K562 (cell line): ENCODE data around the gene NMT1. TPM values are rescaled to one million over a fixed set of nuclear protein-coding genes. Genes with fewer than 3 reads are reported as not detected.

Source experiments
- ATAC-seq: fragments of 200-7000 bp; cut with Tn5 transposase; 3 replicates; pipeline ENCODE4 v1.9.1; 2020; ENCODE audit warnings: moderate library complexity
- BruUV-seq: library from RNA; stranded (reverse); fragments of 400-500 nt; replicated peaks from 2 replicates; lab custom pipeline; 2021; lab: Mats Ljungman, UMichigan
- CTCF ChIA-PET: fragments of 300-600 bp; formaldehyde crosslinking; extraction: SDS; loops from one replicate; lab custom pipeline; 2021; ENCODE audit warnings: low intra/inter-chr PET ratio; lab: Yijun Ruan, JAX
- POLR2A ChIA-PET: fragments of 300-600, 350-650 bp; sonication (Branson Sonifier 250); formaldehyde crosslinking; extraction: SDS; loops from one replicate; lab custom pipeline; 2021; ENCODE audit warnings: antibody characterized with exemption, inconsistent platforms; lab: Yijun Ruan, JAX
- DNase-seq, 4 experiments: peaks; one replicate each; pipeline versions ENCODE4 v3.0.0 to v3.0.0-alpha.2; 2011 to 2018; ENCODE audit warnings: low spot score in 3 of 4, mixed read lengths in 3 of 4; ENCODE audit errors: extremely low read depth in 1 of 4
- FAIRE-seq: peaks from 2 replicates; lab custom pipeline; 2011; peaks lifted over from hg19 to GRCh38; lab: Jason Lieb, UNC
- H2AFZ ChIP-seq: 2 replicates; pipeline ENCODE4 v1.6.0; 2011; ENCODE audit warnings: low read depth, low read length, control low read depth, inconsistent platforms
- H3K27ac ChIP-seq: fragments of 200-600 bp; 3 replicates; pipeline ENCODE4 v1.8.0; 2011; ENCODE audit warnings: low read depth, mild to moderate bottlenecking, control low read depth, inconsistent platforms, low read length, moderate library complexity, mixed read lengths; ENCODE audit errors: extremely low read depth
- H3K27me3 ChIP-seq, 2 experiments: fragments of 300-600 bp in 1 of 2; 2 replicates in 1 of 2; 3 replicates in 1 of 2; pipeline versions ENCODE4 v1.6.0 to v1.8.0; 2011; ENCODE audit warnings: inconsistent platforms in 2 of 2, low read length in 2 of 2, mild to moderate bottlenecking in 1 of 2, mixed read lengths in 1 of 2, moderate library complexity in 1 of 2; ENCODE audit not compliant: control insufficient read depth in 2 of 2, insufficient read depth in 2 of 2
- H3K36me3 ChIP-seq: fragments of 300-600 bp; 3 replicates; pipeline ENCODE4 v1.8.0; 2011; ENCODE audit warnings: mild to moderate bottlenecking, low read length, inconsistent platforms; ENCODE audit not compliant: control insufficient read depth, insufficient read depth
- H3K4me1 ChIP-seq, 2 experiments: fragments of 200-600 bp in 1 of 2; replicated peaks in 1 of 2; 2 replicates in 1 of 2; 3 replicates in 1 of 2; pipeline versions ENCODE4 v1.5.1 to v1.8.0; 2011; ENCODE audit warnings: inconsistent platforms in 2 of 2, low read length in 2 of 2, mild to moderate bottlenecking in 1 of 2, mixed read lengths in 1 of 2, moderate library complexity in 1 of 2; ENCODE audit not compliant: control insufficient read depth in 2 of 2, insufficient read depth in 2 of 2
- H3K4me2 ChIP-seq: 2 replicates; pipeline ENCODE4 v1.6.1; 2011; ENCODE audit warnings: low read length, control low read depth, inconsistent platforms, mixed read lengths; ENCODE audit not compliant: insufficient read depth
- H3K4me3 ChIP-seq: fragments of 200-600 bp; sonication (generic), shearing (Covaris generic); 2 replicates; pipeline ENCODE4 v1.5.1; 2016; ENCODE audit warnings: control low read depth, inconsistent platforms
- H3K79me2 ChIP-seq: fragments of 200-600 bp; 3 replicates; pipeline ENCODE4 v1.8.0; 2011; ENCODE audit warnings: low read length, inconsistent platforms; ENCODE audit not compliant: control insufficient read depth, insufficient read depth
- H3K9ac ChIP-seq, 2 experiments: 2 replicates each; pipeline versions ENCODE4 v1.6.0 to v1.6.1; 2011; ENCODE audit warnings: low read depth in 2 of 2, low read length in 2 of 2, control low read depth in 1 of 2, inconsistent platforms in 1 of 2, mild to moderate bottlenecking in 1 of 2, mixed read lengths in 1 of 2; ENCODE audit not compliant: insufficient read depth in 1 of 2
- H3K9me1 ChIP-seq: one replicate; pipeline ENCODE4 v1.6.0; 2011; ENCODE audit warnings: inconsistent platforms, mild to moderate bottlenecking, low read length, moderate library complexity; ENCODE audit not compliant: control insufficient read depth, insufficient read depth
- H3K9me3 ChIP-seq: replicated peaks from 2 replicates; pipeline ENCODE4 v1.5.1; 2011; ENCODE audit warnings: low read depth, low read length, inconsistent platforms; ENCODE audit not compliant: control insufficient read depth, insufficient read depth
- H4K20me1 ChIP-seq: replicated peaks from 2 replicates; pipeline ENCODE4 v1.6.1; 2011; ENCODE audit warnings: low read length, inconsistent platforms, mixed read lengths; ENCODE audit not compliant: control insufficient read depth, insufficient read depth
- CREBBP ChIP-seq: IDR thresholded peaks from one replicate; pipeline ENCODE4 v1.6.1; 2012; ENCODE audit warnings: low read depth, mild to moderate bottlenecking, control low read depth, inconsistent platforms, low read length
- CREM ChIP-seq: IDR thresholded peaks from 2 replicates; pipeline ENCODE4 v1.6.1; 2014; ENCODE audit warnings: antibody characterized with exemption, low read depth
- DDX20 ChIP-seq: fragments of 450-650 bp; IDR thresholded peaks from 2 replicates; pipeline ENCODE4 v1.6.1; 2016; ENCODE audit warnings: missing genetic modification characterization, low read depth, mild to moderate bottlenecking, missing compliant biosample characterization, moderate library complexity
- DMBX1 ChIP-seq: fragments of 250-450 bp; sonication (Bioruptor Pico); IDR thresholded peaks from 2 replicates; pipeline ENCODE4 v1.8.0; 2022; ENCODE audit warnings: inconsistent platforms, mild to moderate bottlenecking, moderate library complexity, borderline replicate concordance
- EHMT2 ChIP-seq: fragments of 450-650 bp; IDR thresholded peaks from 2 replicates; pipeline ENCODE4 v1.6.1; 2018; ENCODE audit warnings: antibody characterized with exemption
- MAFG ChIP-seq: fragments of 450-650 bp; conservative IDR thresholded peaks from 2 replicates; pipeline ENCODE4 v1.6.1; 2016; ENCODE audit warnings: missing genetic modification characterization, missing compliant biosample characterization
- NR1H2 ChIP-seq: sonication (generic); formaldehyde crosslinking; IDR thresholded peaks from 2 replicates; pipeline ENCODE4 v1.4.0; 2020; ENCODE audit warnings: mild to moderate bottlenecking, missing genetic modification reagents
- POLR2A ChIP-seq: fragments of 450-650 bp; conservative IDR thresholded peaks from 2 replicates; pipeline ENCODE4 v1.6.1; 2016
- RAD51 ChIP-seq: fragments of 450-650 bp; IDR thresholded peaks from 2 replicates; pipeline ENCODE4 v1.7.1; 2016; ENCODE audit warnings: low read depth, mild to moderate bottlenecking, borderline replicate concordance
- RFX5 ChIP-seq: IDR thresholded peaks from 2 replicates; pipeline ENCODE4 v1.6.1; 2011; ENCODE audit warnings: low read depth, mild to moderate bottlenecking, improper control_type of control experiment, low read length
- STAT5A ChIP-seq: IDR thresholded peaks from 2 replicates; pipeline ENCODE4 v1.6.1; 2012; ENCODE audit warnings: low read length, inconsistent platforms, borderline replicate concordance
- WGBS: fragments of 100-300 bp; shearing (Covaris generic); methylation state at CpG from one replicate; pipeline ENCODE4 v1.1.6; 2016; ENCODE audit warnings: low coverage, mixed read lengths; ENCODE audit not compliant: insufficient coverage; ENCODE audit errors: missing lambda C conversion rate; 5-methylcytosine and 5-hydroxymethylcytosine counted together
- in situ Hi-C: fragments of 300-500 bp; cut with MboI; formaldehyde crosslinking; loops from 4 replicates; pipeline ENCODE4 v1.15.0; 2018; ENCODE audit warnings: inconsistent platforms, mixed read lengths
- intact Hi-C: fragments of 100-400 bp; cut with micrococcal nuclease; formaldehyde crosslinking; loops from 2 replicates; pipeline ENCODE4 v1.14.2; 2022
- polyA plus RNA-seq, 8 experiments: library from polyadenylated mRNA; depleted of rRNA in 4 of 8; stranded (reverse) in 5 of 8; unstranded in 3 of 8; fragments of >200 nt; fragmentation: Nextera tagmentation in 2 of 8; fragmentation: Illumina TruSeq in 1 of 8; extraction: Ambion mirVana in 2 of 8; extraction: Trizol in 1 of 8; gene quantifications; 2 replicates each; pipeline versions ENCODE4 v1.2.1 to v1.2.3, GENCODE V29; 2011 to 2014; ENCODE audit warnings: inconsistent platforms in 1 of 8, missing spikeins in 1 of 8
- total RNA-seq, 7 experiments: library from RNA; depleted of rRNA in 6 of 7; stranded (reverse); fragments of >200 nt in 6 of 7; fragmentation: Illumina TruSeq in 2 of 7; extraction: Trizol in 2 of 7; gene quantifications; 2 replicates each; pipeline versions ENCODE4 v1.2.1 to v1.2.3, GENCODE V29; 2011 to 2021; ENCODE audit warnings: low replicate concordance in 1 of 7
- TF ChIP-seq, protein P1 (sequence below): sonication (generic); IDR thresholded peaks from 2 replicates; pipeline ENCODE4 v1.6.1; 2016
- TF ChIP-seq, protein P2 (sequence below): fragments of 250-450 bp; sonication (Bioruptor Pico); IDR thresholded peaks from 2 replicates; pipeline ENCODE4 v1.9.0; 2021; ENCODE audit warnings: mild to moderate bottlenecking

Gene NMT1
- total and polyA plus RNA-seq, 9 of the 15 experiments (the other 6 are each of a cell fraction or from before 2014, with no cell fraction given): 86.7 to 569 (median 213) TPM

DNA sequence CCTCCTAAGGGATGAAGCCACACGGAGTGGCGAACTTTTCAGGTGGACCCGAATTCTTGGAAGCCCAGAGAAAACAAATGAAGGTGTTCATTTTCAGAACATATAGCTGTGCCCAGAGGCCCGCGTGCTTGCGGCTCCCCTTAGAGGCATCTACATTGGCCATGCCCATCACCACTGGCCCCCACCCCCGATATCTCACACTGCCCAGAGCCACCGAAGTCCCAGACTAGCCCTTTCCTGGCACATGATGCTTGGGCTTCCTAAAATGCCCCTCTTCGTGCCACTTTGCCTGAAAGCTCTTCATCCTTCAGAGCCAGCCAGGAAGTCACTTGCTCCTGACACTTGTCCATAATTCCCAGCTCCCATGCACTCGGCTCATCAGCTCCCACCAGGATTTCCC is 85.0 kb downstream of the NMT1 start:
- H3K9me3 ChIP-seq: no peaks in the 10 kb centered on the region
- intact Hi-C loops (no loop called here), in situ Hi-C loops (no loop called here)
- peaks cover 5% of the 10 kb centered on the region; the same call in 1 of the 2 replicates for H4K20me1 ChIP-seq
- ChIA-PET POLR2A (interaction anchor here (0.7 to 10.1 kb wide), 6 partner anchors 11 to 173 kb away, joined by 3 to 497 read pairs (median 4); partner anchors contain the start of genes ACBD4 and HEXIM2), CTCF (no interaction called here)
- H3K27me3 ChIP-seq: no peaks in the 10 kb centered on the region
- DNase-seq: no peak
- peaks cover 45% of the 10 kb centered on the region for H3K79me2 ChIP-seq
- peak overlapping the region; percentile 88 for H3K4me2 ChIP-seq
- TF ChIP-seq EHMT2 (no peak), CREM (no peak), DDX20 (tag) (no peak), RAD51 (no peak), NR1H2 (CRISPR knock-in tag) (no peak), RFX5 (no peak), DMBX1 (CRISPR knock-in tag) (no peak), CREBBP (no peak), MAFG (tag) (no peak), POLR2A (no peak), STAT5A (no peak)
- TF ChIP-seq, protein P1, sequence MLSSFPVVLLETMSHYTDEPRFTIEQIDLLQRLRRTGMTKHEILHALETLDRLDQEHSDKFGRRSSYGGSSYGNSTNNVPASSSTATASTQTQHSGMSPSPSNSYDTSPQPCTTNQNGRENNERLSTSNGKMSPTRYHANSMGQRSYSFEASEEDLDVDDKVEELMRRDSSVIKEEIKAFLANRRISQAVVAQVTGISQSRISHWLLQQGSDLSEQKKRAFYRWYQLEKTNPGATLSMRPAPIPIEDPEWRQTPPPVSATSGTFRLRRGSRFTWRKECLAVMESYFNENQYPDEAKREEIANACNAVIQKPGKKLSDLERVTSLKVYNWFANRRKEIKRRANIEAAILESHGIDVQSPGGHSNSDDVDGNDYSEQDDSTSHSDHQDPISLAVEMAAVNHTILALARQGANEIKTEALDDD: no peak
- TF ChIP-seq, protein P2, sequence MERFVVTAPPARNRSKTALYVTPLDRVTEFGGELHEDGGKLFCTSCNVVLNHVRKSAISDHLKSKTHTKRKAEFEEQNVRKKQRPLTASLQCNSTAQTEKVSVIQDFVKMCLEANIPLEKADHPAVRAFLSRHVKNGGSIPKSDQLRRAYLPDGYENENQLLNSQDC (CRISPR knock-in tag): no peak
- H3K9me1 ChIP-seq: no peaks in the 10 kb centered on the region
- peak overlapping the region; percentile 90 for H2AFZ ChIP-seq
- no peak for FAIRE-seq
- WGBS: 84% methylated on average over 10 of the region's 10 CpGs
- peaks cover 31 to 52% of the 10 kb centered on the region in 2 experiments for H3K4me1 ChIP-seq
- BruUV-seq: no TSS peak
- peak overlapping the region; percentile 96 to 99 for H3K9ac ChIP-seq
- H3K27ac ChIP-seq: peak overlapping the region; percentile 97
- peaks cover 3% of the 10 kb centered on the region; the same call in 1 of the 3 replicates for H3K36me3 ChIP-seq
- ATAC-seq: no peak
- no peak overlapping the region for H3K4me3 ChIP-seq
